Measurements from ENCODE around the gene ROBO2.

The ROBO2 gene

DNA sequence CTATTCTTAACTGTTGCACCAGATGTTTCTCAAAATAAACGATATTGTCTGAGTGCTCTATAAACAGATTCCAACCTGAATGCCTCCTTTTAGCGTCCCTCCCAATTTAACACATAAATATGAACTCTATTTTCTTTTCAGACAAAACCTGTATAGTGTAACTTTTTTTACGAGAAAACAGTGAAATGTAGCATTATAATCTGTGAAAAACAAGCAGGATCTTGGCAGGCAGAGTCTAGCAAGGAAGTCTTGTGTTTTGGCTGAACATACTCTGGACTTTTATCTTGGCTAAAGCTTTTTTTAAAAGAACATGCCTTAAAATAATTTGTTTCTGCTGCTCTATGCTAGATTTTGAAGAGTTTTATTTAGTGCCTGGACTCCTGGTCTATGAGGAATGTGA, 150.5 kb downstream of the ROBO2 start:
- DNase-seq (ENCODE audit: low read depth in 2 of 2), result no peak

DNA sequence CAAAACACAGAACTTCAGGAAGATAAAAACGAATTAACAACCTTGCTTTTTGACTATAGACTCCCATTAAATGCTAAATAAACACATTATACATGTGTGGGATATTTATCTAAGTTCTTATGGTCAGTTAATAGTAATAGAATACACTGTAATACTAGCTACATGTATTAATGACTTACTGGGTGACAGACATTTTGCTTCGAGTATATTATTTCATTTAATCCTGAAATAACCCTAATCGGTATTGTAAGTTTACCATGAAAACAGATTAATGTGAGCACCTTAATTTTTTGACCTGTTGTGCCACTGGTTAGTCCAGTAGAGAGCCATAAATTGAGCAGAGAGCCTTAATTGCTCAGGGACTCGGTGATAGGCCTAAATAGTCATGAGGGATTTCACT, 151.1 kb downstream of the ROBO2 start:
- no peak for DNase-seq (ENCODE audit: low read depth in 2 of 2)

DNA sequence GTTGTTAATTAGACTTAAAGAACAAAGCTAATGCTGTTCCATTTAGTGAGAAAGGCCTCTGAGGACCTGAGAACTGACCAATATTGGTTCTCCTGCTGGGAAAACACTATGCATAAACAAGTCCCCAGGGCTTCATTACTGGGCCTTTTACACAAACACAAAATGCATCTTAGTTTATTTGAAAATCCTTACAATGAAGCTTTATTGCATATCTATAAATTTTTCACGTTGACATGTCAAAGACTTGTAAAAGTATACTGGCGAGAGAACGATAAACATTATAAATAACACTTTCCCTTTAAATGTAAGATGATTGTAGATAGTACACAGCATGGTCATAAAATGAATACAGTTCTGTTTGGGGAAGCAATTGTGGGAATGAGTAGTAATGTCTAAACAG, 151.7 kb downstream of the ROBO2 start:
- no peak for DNase-seq (ENCODE audit: low read depth in 2 of 2)

DNA sequence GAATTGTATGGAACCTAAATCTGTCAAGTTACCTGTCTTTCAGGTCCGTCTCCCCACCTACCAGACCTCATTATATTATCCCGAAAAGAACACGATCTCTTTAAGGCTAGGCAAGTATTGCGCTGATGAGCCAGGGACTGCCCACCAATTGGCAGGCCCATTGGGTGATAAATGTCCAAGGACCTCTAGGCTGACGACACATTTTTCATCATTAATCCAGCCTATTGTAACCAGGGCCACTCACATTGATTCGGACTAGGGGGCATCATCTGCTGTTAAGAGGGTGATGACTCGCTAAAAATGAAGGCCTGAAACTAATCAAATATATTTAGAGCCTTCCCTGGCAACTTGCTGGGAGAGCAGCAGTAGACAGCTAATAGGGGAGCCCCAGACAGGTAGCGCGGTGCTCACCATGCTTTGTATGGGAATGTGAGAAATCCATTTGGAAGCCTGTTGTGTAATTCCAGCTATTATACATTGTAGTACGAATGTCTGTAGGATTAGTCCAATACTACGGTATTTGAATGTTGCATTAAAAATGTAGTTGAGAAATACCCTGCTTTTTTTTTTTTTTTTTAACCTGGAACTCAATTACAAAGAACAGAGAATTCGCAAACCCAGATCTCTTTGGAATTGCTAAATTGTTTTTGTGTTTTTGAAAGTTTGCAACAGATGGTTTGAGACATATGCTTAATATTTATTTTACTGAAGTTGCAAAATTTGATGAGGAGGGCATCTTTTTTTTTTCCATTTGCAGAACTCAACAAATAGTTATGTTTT, 156.1 kb downstream of the ROBO2 start:
- DNase-seq (ENCODE audit: low read depth in 2 of 2), result no peak

DNA sequence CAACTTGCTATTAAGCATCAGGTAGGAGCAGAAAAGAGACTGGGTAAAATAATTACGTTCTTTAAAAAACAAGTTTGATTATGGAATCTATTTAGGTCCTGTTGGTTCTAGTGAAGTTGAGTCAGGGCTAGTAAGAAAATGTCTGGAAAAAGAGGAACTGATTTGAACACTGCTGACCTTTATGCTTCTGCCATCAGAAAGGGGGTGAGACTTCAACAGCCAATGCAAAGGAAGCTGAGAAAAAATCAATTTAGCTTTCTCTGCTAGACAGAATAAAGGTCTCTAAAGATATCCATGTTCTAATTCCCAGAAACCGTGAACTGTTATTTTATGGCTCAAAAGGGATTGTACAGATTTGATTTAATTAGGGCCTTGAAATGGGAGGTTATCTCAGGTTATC, 157.5 kb downstream of the ROBO2 start:
- no peak for DNase-seq (ENCODE audit: low read depth in 2 of 2)

DNA sequence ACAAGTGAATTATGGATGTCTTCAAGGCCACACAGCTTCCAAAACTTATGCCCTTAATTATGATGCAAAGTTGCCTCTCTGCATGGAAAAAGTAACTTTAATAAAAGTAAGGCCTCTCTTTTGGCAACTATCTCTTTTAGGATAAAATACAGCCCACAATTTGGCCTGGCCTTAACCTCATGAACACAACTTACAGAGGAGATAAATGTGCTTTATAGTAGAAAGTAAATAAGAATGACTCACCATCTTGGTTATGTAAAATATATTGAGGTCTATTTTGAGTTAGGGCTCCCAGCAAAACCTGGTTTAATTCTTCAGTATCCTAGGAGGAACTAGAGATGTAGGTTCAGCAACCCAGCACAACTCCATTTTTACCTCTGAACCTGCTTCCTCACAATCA, 164.0 kb downstream of the ROBO2 start:
- DNase-seq (ENCODE audit: low read depth in 2 of 2), result no peak

DNA sequence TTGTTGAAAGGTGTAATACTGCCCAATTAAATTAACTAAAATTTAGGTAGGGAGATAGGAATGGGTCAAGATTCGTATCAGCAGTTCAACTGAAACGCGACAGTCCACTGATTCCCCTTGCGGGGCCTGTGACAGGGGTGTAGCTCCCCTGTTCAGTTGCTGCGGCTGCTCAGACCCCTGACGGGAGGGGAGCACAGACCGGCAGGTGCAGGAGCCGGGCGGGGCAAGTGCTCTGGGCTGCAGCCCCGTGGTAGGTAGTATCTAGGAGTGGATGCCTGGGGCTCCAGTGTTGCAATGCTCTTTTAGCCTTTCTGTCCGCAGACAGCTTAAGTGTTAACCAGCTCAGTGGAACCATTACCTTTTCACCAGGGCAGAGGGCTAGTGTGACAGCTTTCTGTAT, 164.9 kb downstream of the ROBO2 start:
- no peak for DNase-seq (ENCODE audit: low read depth in 2 of 2)

DNA sequence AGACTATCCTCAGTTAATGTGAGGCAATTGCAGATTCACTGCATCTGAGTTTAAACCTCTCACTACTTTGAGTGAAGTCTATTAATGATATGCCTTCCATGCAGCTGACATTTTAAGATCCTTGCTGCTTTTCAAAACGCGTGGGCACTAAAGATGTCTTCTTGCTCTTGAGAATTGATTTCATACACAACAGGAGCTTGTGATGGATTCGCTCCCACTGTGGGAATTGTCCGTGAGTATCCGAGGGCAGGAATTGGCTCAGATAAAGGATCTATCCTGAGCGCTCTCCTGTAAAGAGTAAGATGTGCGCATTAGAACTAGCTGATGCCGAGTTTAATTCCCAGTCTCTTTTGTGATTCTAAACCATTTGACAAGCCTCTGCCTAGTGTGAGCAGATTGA, 167.9 kb downstream of the ROBO2 start:
- no peak for DNase-seq (ENCODE audit: low read depth in 2 of 2)

DNA sequence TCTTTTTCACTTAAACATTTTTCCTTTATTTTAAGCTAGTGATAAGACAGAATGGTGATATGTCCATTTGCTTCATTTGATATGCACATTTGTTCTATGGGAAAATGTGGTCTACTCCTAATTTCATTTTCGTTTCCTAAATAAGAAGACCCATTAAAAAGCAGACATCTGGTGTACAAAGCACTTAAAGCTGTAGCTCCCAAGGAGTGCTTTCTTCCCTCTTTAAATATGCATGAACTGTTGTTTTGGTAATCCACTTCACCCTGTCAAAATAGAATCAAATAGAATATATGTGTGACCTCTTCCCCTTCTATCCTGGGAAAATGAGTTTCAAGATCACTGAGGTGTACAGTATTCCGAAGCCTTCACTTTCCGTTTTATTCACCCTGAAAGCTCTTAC, 182.8 kb downstream of the ROBO2 start:
- DNase-seq (ENCODE audit: low read depth in 2 of 2), result no peak

DNA sequence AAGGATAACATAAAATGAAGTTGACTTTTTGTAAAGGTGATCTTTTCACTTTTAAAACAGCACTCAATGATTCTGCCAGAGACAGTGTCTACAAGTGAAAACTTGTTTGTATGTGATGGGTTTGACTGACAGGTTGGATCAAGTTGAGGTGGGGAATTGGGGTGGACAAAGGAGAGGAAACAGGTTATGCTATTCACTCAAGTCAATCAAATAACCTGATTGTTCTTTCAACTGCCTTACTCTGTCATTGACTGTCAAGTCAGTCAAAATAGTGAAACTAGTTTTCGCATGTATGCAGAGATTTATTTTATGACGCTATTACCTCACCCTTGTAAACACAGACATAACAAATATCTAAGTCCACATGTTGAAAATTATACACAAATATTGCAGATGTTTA, 187.7 kb downstream of the ROBO2 start:
- no peak for DNase-seq (ENCODE audit: low read depth in 2 of 2)

DNA sequence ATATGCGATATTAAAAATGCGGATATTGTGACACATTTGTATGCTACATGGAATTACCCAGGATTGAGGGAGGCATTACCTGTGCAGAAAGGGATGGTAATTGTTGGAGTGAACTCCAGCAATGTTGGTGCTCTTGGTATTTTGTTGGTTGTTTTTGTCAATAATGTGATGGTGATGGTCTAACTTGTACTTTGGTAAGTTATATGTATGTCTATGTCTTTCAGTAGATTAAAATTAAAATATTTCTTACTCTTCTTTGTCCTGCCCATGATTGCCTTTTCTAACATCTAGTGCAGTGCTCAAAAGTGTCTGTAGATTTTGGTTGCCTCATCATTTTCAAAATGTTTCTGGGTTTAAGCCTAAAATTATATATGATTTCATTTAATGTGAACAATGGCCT, 192.7 kb downstream of the ROBO2 start:
- DNase-seq (ENCODE audit: low read depth in 2 of 2), result no peak

DNA sequence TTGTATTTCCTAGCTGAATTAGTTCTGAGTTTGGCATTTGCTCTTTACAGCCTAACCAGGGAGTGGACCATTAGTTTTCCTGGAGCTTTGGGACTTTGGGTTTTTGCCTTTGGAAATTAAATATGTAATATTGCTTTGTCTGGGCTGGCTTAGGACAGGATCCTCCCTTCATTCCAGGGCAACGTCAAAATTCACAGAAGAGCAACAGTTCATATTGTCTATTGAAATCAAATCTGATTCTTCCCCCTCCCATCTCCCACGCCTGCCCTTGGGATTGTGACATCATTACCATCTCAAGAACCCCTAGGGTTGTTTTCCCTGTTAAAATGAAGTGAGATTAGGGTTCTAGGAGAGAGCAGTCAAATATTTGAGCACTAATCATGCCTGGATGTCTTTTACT, 194.1 kb downstream of the ROBO2 start:
- no peak for DNase-seq (ENCODE audit: low read depth in 2 of 2)

DNA sequence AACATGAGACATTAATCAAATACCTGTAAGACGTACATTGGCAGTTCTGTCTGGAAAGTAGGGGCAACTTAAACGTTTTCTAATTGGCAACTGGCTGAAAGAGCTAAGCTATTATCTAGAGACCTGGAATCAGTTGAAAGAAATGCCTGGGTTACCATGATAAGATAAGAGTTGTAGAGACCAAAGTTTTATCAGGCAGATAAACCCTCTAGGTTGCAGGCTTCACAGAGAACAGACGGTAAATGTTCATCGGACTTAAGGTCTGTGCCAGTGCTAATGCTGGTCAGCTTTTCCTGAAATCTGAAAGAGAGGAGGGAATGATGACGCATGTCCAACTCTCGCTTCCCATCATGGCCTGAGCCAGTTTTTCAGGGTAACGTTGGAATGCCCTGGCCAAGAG, 196.2 kb downstream of the ROBO2 start:
- DNase-seq (ENCODE audit: low read depth in 2 of 2), result no peak

DNA sequence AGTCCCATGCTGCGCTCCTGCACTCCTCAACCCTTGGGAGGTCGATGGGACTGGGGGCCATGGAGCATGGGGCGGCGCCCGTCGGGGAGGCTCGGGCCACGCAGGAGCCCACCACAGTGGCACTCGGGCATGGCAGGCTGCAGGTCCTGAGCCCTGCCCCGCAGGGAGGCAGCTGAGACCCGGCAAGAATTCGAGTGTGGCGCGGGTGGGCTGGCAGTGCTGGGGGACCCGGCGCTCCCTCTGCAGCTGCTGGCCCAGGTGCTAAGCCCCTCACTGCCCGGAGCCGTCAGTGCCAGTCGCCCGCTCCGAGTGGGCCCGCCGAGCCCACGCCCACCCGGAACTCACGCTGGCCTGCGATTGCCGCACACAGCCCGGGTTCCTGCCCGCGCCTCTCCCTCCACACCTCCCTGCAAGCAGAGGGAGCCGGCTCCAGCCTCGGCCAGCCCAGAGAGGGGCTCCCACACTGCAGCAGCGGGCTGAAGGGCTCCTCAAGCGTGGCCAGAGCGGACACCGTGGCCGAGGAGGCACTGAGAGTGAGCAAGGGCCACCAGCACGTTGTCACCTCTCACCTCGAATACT, 200.3 kb downstream of the ROBO2 start:
- no peak for DNase-seq (ENCODE audit: low read depth in 2 of 2)

DNA sequence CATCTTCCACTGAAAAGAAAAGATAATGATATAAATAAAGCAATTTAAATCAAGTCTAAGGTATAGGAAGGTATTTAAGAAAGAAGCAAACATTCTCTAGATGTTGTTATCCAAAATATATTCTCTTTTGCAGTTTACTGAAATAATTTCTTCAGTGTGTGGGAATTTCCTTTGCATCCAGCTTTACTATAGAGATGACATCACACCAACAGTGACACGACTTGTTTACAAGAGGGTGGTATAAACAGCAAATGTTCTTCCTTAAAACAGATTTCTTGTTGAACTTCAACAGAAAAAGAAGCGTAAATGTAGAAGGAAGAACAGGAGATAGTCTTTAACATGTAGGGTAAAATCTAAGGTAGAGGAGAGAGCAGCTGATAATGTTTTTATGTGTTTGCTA, 202.5 kb downstream of the ROBO2 start:
- no peak for DNase-seq (ENCODE audit: low read depth in 2 of 2)

DNA sequence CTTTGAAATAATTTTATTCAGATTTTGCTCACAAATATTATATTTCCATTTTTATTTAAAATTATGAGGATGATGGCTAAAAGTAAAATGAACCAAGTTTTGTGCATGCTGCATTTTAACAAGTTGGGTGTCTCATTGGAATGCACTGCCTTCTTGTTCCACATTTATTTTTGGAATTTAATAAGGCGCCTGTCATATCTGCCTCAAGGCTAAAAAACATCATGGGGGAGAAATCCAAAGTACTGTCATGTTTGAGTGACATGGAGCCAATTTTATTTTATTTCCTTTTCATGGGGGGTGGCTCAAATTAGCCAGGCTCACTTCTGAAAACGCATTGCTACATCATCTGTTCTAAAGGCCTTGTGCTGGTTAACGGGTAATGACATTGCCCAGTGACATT, 205.1 kb downstream of the ROBO2 start:
- no peak for DNase-seq (ENCODE audit: low read depth in 2 of 2)

DNA sequence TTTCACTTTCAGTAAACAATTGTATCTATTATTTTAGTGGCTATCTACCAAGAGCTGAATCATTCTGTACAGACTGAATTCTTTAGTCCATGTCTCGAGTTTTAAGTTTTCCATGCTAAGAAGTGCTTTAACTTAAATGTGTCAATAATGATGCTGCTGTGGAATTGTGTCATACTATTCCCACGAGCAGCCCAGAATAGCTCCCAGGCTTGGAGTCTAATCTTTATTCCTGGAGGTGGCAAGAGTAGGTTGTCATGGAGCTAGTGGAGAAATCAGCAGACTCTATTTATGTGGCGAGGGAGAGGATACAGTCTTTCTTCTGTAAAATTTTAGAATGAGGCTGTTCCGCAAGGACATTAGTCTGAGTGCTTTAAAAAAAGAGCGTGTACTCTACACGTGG, 207.2 kb downstream of the ROBO2 start:
- no peak for DNase-seq (ENCODE audit: low read depth in 2 of 2)

DNA sequence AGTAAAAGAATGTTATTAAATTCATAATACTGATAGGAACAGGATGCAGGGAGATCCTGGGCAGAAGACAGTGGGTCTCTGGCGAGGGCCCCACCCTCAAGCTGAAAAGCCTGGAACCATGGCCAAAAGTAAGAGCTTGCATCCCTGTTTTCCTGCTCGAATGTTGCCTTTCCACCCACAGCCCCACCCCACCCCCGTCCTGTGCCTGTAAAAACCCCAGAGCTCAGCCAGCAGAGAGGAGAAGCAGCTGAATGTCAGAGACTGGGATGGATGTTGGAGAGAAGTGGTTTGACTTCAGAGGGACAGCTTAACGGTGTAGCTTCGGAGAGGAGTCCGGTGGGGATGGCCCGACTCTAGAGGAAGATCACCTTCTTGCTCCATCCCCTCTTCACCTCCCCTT, 207.9 kb downstream of the ROBO2 start:
- no peak for DNase-seq (ENCODE audit: low read depth in 2 of 2)

DNA sequence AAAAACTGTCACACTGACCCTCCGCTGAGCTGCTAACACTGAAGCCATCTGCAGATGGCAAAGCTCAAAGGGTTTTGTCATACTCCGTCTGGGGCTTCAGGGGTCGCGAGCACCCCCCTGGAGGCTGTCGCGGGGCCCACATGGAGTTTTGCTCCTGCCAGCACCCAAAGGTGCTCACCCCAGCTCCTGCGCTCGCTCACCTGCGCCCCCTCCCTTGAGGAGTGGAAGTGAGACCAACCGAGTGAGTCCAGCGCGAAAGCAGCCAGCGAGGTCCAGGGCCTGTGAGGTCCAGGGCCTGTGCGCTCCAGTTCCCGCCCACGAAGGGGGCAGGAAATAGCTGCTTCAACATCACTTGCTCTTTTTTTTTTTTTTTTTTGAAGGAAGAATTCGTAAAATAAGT, 208.5 kb downstream of the ROBO2 start:
- no peak for DNase-seq (ENCODE audit: low read depth in 2 of 2)

DNA sequence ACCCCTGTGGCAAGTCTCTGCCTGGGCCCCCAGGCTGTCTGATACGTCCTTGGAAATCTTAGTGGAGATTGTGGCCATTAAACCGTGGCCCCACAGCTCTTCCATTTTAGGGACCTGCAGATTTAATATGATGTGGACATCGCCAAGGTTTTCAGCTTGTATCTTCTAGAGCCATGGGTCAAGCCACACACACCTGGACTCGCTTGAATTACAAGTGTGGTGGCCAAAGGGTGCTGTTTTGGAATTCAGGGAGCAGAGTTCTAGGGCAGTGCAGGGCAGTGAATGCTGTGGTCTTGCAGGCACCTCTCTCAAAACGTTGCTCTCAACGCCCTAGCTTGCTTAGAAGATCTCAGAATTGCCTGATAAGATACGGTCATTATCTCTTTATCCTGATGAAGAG, 211.2 kb downstream of the ROBO2 start:
- DNase-seq (ENCODE audit: low read depth in 2 of 2), result no peak

DNA sequence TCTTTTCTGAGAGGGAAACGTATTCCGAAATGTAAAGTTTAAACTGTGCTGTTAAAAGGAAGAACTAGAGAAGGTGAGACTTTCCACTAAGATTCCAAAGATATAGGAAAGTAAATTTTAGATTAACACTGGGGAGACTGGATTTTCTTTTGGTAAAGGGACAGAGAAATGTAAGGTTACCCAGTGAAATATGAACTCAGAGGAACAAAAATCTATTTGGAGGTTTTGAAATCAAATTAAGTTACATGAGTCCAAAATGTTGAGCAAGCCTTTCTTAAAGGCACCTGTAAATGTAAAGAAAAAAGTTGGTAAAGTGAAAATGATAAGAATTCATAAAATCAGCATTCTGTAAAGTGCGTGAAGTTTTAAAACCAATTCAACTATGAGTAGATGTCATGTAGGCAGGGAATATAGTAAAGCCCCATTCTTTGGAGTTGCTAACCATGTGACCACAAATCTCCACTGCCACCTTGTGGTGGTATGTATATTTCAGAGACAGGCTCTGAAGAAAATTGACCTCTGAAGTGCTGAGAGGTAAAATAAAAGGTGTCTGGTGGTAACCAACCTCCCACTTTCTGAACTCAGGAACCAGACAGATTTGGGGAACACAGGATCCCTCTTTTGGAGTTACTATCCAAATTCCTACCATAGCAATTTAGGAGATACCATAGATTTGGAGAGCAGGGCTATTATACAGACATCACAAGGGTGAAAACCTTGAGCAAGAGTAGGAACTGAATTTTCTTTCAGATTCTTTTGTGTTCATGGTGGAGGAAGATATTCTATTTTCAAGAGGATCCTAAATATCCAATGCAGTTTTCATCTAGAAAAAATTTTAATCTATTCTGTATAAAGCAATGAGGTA, 215.3 kb downstream of the ROBO2 start:
- no peak for DNase-seq (ENCODE audit: low read depth in 2 of 2)

DNA sequence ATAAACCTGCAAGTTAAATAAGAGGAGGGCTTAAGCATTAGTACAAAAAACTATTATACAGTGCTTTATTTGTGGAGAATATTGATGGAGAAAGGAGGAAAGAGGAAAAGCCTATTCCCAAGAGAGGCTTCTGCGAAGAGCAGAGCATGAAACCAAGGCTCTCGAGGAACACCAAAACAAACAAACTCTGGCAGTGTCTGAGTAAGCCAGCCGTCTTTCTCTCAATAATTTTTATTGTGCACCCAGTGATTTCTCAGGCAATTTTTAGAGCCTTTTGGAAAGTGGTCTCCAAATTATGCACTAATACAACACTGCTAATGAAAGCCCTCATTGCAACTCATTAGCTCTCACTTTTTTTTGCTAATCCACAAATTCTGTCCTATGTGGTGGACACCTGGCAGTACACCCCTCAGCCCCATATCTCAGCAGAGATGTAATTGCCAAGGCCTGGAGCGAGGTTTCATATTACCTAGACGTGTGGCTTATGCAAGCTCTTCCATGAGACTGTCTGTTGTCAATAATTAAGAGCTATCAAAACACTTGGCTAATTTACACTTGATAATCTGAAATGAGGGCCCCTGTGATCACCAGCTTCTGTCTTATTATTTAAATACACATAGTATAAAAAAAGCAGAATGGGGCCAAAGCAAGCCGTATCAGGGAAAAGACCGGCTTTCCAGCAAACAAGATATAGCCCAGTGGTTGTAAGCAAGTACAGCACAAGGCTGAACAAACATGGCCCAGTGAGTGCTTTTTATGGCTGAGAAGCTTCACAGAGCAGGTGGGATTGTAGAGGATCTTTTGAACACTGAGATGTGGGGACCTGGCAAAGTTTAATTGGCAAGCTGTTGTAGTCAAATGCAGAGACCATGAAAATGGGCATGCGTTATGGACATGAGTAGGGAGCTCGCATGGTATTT, 216.9 kb downstream of the ROBO2 start:
- DNase-seq (ENCODE audit: low read depth in 2 of 2), result no peak
